ENCODE measurements around the gene CHMP1A. TPM values are rescaled to one million over a fixed set of nuclear protein-coding genes. Genes with fewer than 3 reads are reported as not detected.

The CHMP1A gene
- total RNA-seq, 1 donor: 110 TPM

DNA sequence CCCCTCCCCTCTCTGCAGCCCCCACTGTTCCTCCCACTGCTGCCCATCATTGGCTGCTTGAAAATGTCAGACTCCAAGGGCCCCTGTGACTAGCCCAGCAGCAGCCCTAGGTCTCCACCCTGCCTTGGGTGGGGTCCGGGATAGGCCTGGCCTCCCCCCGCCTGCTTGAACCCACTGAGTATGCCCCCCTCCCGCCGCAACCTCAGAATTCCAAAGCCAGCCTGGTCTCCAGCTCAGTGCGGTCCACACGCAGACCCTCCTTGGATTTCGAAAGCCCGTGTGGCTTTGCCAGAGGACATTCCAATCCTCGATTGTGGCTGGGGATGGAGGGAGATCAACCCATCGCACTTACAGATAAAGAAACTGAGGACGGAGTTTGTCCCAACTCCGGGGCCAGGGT is 37.7 kb downstream of the CHMP1A start:
- Histone ChIP-seq H3K4me2 (ENCODE audit: insufficient read depth, low read length) (peak overlapping the region; percentile 51), H3K4me1 (ENCODE audit: insufficient read depth, low read length) (peaks cover 5% of the 10 kb centered on the region), H3K9me3 (ENCODE audit: low read depth, low read length) (no peaks in the 10 kb centered on the region), H3K27ac (ENCODE audit: low read depth, low read length) (no peak overlapping the region), H2AFZ (ENCODE audit: low read length) (no peak overlapping the region), H4K20me1 (ENCODE audit: insufficient read depth, low read length) (no peaks in the 10 kb centered on the region), H3K36me3 (ENCODE audit: insufficient read depth, low read length) (no peaks in the 10 kb centered on the region), H3K27me3 (ENCODE audit: insufficient read depth, low read length) (peaks cover 16% of the 10 kb centered on the region), H3K79me2 (ENCODE audit: insufficient read depth, low read length) (no peaks in the 10 kb centered on the region), H3K4me3 (ENCODE audit: insufficient read depth, low read length) (no peak overlapping the region)
- no peak for DNase-seq (ENCODE audit: insufficient read length, low spot score, missing footprints)
- TF ChIP-seq, protein P1, sequence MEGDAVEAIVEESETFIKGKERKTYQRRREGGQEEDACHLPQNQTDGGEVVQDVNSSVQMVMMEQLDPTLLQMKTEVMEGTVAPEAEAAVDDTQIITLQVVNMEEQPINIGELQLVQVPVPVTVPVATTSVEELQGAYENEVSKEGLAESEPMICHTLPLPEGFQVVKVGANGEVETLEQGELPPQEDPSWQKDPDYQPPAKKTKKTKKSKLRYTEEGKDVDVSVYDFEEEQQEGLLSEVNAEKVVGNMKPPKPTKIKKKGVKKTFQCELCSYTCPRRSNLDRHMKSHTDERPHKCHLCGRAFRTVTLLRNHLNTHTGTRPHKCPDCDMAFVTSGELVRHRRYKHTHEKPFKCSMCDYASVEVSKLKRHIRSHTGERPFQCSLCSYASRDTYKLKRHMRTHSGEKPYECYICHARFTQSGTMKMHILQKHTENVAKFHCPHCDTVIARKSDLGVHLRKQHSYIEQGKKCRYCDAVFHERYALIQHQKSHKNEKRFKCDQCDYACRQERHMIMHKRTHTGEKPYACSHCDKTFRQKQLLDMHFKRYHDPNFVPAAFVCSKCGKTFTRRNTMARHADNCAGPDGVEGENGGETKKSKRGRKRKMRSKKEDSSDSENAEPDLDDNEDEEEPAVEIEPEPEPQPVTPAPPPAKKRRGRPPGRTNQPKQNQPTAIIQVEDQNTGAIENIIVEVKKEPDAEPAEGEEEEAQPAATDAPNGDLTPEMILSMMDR (IDR thresholded peaks at IDR 0.05; ENCODE audit: extremely low read depth, low read depth, low read length): no peak

DNA sequence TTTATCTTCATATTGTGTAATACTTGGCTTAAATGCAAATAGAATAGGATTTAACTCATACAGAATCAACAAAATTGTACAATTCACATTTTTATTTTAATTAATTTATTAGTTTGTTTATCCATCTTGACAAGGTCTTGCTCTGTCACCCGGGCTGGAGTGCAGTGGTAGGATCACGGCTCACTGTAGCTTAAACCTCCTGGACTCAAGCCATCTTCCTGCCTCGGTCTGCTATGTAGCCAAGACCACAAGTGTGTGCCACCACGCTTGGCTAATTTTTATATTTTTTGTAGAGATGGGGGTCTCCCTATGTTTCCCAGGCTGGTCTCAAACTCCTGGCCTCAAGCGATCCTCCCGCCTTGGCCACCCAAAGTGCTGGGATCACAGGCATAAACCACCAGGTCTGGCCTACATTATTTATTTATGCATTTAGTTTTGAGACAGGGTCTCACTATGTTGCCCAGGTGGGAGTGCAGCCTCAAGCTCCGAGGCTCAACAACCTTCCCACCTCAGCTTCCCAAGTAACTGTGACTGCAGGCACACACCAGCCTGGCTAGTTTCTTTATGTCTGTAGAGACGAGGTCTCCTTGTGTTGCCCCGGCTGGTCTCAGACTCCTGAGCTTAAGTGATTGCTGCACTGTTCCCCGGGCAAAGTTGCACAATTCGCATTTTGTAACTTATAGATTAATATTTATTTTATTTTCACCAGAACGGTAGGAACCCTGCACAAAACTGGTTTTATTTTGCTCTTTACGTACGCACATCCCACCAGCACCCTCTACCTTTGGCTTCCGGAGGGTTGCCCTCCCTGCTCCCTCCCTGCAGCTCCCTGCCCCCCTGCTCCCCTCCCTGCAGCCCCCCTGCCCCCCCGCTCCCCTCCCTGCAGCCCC is 39.2 kb downstream of the CHMP1A start:
- no peaks in the 10 kb centered on the region for H3K36me3 ChIP-seq (ENCODE audit: insufficient read depth, low read length)
- TF ChIP-seq, protein P1 (IDR thresholded peaks at IDR 0.05; ENCODE audit: extremely low read depth, low read depth, low read length): no peak
- H3K79me2 ChIP-seq (ENCODE audit: insufficient read depth, low read length): no peaks in the 10 kb centered on the region

DNA sequence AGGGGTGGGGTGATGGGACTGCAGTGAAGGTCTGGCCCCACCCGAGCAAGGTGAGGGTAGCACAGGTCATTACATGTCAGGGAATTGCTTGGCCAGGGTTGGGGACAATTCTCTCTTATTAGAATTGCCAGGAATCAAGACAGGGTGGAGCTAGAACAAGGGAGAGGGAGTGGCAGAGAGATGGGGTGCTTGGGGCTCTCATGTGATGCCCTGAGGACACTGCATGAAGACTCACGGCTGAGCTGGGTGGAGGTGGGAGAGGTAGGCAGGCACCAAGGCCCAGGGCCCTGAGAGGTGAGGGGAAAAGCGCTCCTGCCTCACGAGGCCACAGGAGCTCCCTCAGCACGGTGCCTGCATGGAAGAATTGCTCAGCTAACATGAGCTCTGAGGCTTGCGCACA is 40.5 kb downstream of the CHMP1A start:
- no peak for DNase-seq (ENCODE audit: insufficient read length, low spot score, missing footprints)
- TF ChIP-seq, protein P1 (IDR thresholded peaks at IDR 0.05; ENCODE audit: extremely low read depth, low read depth, low read length): no peak
- Histone ChIP-seq H3K9me3 (ENCODE audit: low read depth, low read length) (no peaks in the 10 kb centered on the region), H3K27me3 (ENCODE audit: insufficient read depth, low read length) (no peaks in the 10 kb centered on the region), H2AFZ (ENCODE audit: low read length) (no peak overlapping the region), H3K27ac (ENCODE audit: low read depth, low read length) (no peak overlapping the region), H3K79me2 (ENCODE audit: insufficient read depth, low read length) (no peaks in the 10 kb centered on the region), H4K20me1 (ENCODE audit: insufficient read depth, low read length) (no peaks in the 10 kb centered on the region), H3K36me3 (ENCODE audit: insufficient read depth, low read length) (no peaks in the 10 kb centered on the region), H3K4me2 (ENCODE audit: insufficient read depth, low read length) (no peak overlapping the region), H3K4me1 (ENCODE audit: insufficient read depth, low read length) (peaks cover 5% of the 10 kb centered on the region), H3K4me3 (ENCODE audit: insufficient read depth, low read length) (no peak overlapping the region)

More for the DNA sequence above, 39.2 kb downstream of the CHMP1A start:
- Histone ChIP-seq H3K9me3 (ENCODE audit: low read depth, low read length) (no peaks in the 10 kb centered on the region), H3K27ac (ENCODE audit: low read depth, low read length) (no peak overlapping the region), H3K4me1 (ENCODE audit: insufficient read depth, low read length) (peaks cover 5% of the 10 kb centered on the region), H3K27me3 (ENCODE audit: insufficient read depth, low read length) (peaks cover 2% of the 10 kb centered on the region), H3K4me2 (ENCODE audit: insufficient read depth, low read length) (no peak overlapping the region), H2AFZ (ENCODE audit: low read length) (no peak overlapping the region), H3K4me3 (ENCODE audit: insufficient read depth, low read length) (no peak overlapping the region), H4K20me1 (ENCODE audit: insufficient read depth, low read length) (no peaks in the 10 kb centered on the region)
- DNase-seq (ENCODE audit: insufficient read length, low spot score, missing footprints): no peak

DNA sequence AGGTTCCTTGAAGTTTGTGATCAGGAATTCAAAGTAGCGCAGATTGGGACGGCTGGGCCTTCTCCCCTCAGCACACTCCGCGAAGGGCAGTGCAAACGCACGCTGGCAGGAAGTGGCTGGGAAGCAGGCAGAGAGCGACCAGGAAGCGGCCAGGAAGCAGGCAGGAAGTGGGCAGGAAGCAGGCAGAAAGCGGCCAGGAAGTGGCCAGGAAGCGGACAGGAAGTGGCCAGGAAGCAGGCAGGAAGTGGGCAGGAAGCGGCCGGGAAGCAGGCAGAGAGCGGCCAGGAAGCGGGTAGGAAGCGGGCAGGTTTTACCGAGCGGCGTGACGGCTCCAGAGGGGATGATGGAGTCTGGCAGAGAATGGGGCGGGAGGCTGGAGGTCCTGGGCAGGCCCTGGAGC is 40.9 kb downstream of the CHMP1A start:
- Histone ChIP-seq H4K20me1 (ENCODE audit: insufficient read depth, low read length) (no peaks in the 10 kb centered on the region), H3K27me3 (ENCODE audit: insufficient read depth, low read length) (no peaks in the 10 kb centered on the region), H3K79me2 (ENCODE audit: insufficient read depth, low read length) (no peaks in the 10 kb centered on the region), H3K27ac (ENCODE audit: low read depth, low read length) (no peak overlapping the region), H3K4me3 (ENCODE audit: insufficient read depth, low read length) (no peak overlapping the region), H3K4me1 (ENCODE audit: insufficient read depth, low read length) (peaks cover 5% of the 10 kb centered on the region), H3K4me2 (ENCODE audit: insufficient read depth, low read length) (no peak overlapping the region), H3K36me3 (ENCODE audit: insufficient read depth, low read length) (no peaks in the 10 kb centered on the region), H3K9me3 (ENCODE audit: low read depth, low read length) (no peaks in the 10 kb centered on the region), H2AFZ (ENCODE audit: low read length) (no peak overlapping the region)
- no peak for DNase-seq (ENCODE audit: insufficient read length, low spot score, missing footprints)
- TF ChIP-seq, protein P1 (IDR thresholded peaks at IDR 0.05; ENCODE audit: extremely low read depth, low read depth, low read length): no peak
